EL (cell line): Measurements from ENCODE around the gene UGT1A3.
"Not testable (repeated sequence)": the region's sequence is repeated elsewhere in the genome, so short reads cannot be mapped to it uniquely, and the experiment has no call there.

Experiments used
- DNase-seq: peaks from one replicate; pipeline ENCODE4 v3.0.0-alpha.2; 2016

The UGT1A3 gene

GRCh38 chr2:233728723-233729301 is at the start of gene UGT1A3:
Gene UGT1A3, plus strand, starts transcription at chr2:233729042. Its CDS starts 85 bp downstream, at chr2:233729127.
- DNase-seq, result no peak

- no peak for DNase-seq
These were observed 49.6 kb upstream of the UGT1A3 start for GRCh38 chr2:233679196-233679595.

- no peak for DNase-seq
These were observed 48.3 kb upstream of the UGT1A3 start for GRCh38 chr2:233680361-233681045.

- DNase-seq, result no peak
These were observed 47.2 kb upstream of the UGT1A3 start, which contains the start of gene UGT1A7 for GRCh38 chr2:233681521-233682099. Gene UGT1A7, plus strand, starts transcription at chr2:233681901. Its CDS starts 37 bp downstream, at chr2:233681938.

- DNase-seq, result no peak
These were observed 44.2 kb upstream of the UGT1A3 start for GRCh38 chr2:233684640-233685039.

GRCh38 chr2:233686928-233687327 is 41.9 kb upstream of the UGT1A3 start:
- no peak for DNase-seq

- no peak for DNase-seq
These were observed 40.5 kb upstream of the UGT1A3 start for GRCh38 chr2:233688341-233688740.

- DNase-seq, result no peak
These were observed 39.8 kb upstream of the UGT1A3 start for GRCh38 chr2:233689031-233689430.

GRCh38 chr2:233689501-233689900 is 39.3 kb upstream of the UGT1A3 start:
- no peak for DNase-seq

GRCh38 chr2:233690444-233690843 is 38.4 kb upstream of the UGT1A3 start:
- DNase-seq, result no peak

GRCh38 chr2:233691443-233692433 is 37.1 kb upstream of the UGT1A3 start:
- DNase-seq, result no peak

- DNase-seq, result no peak
These were observed 36.2 kb upstream of the UGT1A3 start, which contains the start of gene UGT1A6 for GRCh38 chr2:233692648-233693047. Gene UGT1A6, plus strand, starts transcription at chr2:233692890. Its CDS starts 115 bp downstream, at chr2:233693005.

GRCh38 chr2:233693963-233694362 is 34.9 kb upstream of the UGT1A3 start:
- DNase-seq, result no peak

GRCh38 chr2:233698740-233699139 is 30.1 kb upstream of the UGT1A3 start:
- DNase-seq, result no peak

GRCh38 chr2:233699424-233700027 is 29.3 kb upstream of the UGT1A3 start:
- no peak for DNase-seq

- DNase-seq, result no peak
These were observed 28.7 kb upstream of the UGT1A3 start for GRCh38 chr2:233700028-233700635.

- DNase-seq, result not testable (repeated sequence)
These were observed 28.0 kb upstream of the UGT1A3 start for GRCh38 chr2:233700842-233701241.

GRCh38 chr2:233702238-233702637 is 26.6 kb upstream of the UGT1A3 start:
- DNase-seq, result no peak

- DNase-seq, result no peak
These were observed 22.8 kb upstream of the UGT1A3 start for GRCh38 chr2:233705911-233706506.

GRCh38 chr2:233706720-233707119 is 22.1 kb upstream of the UGT1A3 start:
- DNase-seq, result no peak

- DNase-seq, result no peak
These were observed 20.8 kb upstream of the UGT1A3 start for GRCh38 chr2:233707940-233708644.
